HG02798 (cell line): ENCODE measurements around the gene DHRSX.
"Not testable (repeated sequence)": the region's sequence is repeated elsewhere in the genome, so short reads cannot be mapped to it uniquely, and the experiment has no call there.

Source experiments
- ATAC-seq: cut with Tn5 transposase; IDR thresholded peaks from one replicate; pipeline ENCODE4 v1.9.1; 2021; ENCODE audit warnings: mild to moderate bottlenecking; ENCODE audit not compliant: unreplicated experiment, poor library complexity

Gene DHRSX

DNA sequence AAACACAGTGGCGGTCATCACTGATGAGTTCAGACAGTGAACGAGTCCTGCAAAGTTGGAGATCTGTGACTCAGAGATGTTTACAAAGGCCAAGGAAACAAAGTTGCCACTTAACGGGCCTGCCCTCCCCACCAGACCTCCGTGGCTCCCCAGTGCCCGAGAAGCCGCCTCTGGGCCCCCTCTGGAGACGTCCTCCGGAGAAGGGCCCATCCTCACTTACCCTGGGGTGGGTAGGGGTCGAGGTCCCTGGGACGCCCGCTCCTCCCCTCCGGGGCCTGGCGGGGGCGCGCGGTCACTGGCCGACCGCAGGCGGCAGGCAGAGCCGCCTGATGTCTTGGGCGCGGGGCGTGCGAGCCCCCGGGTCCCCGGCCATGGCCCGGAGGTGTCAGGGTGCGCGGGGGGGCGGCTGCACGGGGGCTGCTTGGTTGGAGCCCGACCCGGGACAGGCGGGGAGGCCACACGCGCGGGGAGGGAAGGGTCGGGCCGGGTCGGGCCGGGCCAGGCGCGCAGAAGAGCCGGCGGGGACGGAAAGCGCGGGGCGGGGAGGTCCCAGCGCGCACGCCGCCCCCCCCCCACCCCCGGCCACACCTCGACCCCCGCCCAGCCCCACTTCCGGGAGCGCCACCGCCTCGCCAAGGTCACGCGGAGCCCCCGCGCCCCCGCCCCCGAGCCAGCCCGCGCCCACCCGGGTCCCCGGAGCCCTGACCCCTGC is 529 bp downstream of the DHRSX start:
- peak; percentile 43 for ATAC-seq

DNA sequence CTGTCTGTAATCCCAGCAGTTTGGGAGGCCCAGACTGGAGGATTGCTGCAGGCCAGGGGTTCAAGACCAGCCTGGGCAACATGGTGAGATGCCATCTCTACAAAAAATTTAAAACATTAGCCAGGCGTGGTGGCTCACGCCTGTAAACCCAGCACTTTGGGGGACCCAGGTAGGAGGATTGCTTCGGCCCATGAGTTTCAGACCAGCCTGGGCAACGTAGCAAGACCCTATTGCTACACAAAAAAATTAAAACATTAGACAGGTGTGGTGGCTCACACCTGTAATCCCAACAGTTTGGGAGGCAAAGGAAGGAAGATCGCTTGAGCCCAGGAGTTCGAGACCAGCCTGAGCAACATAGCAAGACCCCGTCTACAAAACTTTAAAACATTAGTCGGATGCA is 1.3 kb downstream of the DHRSX start:
- ATAC-seq, result no peak

DNA sequence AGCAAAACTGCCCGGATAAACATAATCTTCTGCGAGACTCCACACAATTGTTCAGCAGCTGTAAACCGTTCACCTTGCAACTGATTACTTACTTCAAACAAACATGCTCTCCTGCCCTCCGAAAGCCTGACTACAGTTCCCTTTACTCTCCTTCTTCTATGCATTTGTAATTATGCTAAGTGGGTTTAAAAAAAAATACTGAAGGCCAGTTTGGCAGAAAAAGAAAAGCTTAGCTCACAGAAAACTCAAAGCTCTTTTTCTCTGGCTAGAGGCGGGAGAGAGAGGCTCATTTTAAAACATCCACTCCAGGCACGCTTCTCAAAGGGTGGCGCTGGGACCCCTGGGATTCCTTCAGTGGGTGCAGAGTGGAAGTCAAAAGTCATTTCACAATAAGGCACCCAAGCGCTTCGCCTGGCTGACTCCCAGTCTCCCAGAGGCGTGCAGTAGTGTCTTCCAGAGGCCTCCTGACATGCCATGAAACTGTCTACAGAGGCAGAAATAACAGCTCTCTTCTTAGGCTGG is 1.9 kb downstream of the DHRSX start:
- no peak for ATAC-seq

DNA sequence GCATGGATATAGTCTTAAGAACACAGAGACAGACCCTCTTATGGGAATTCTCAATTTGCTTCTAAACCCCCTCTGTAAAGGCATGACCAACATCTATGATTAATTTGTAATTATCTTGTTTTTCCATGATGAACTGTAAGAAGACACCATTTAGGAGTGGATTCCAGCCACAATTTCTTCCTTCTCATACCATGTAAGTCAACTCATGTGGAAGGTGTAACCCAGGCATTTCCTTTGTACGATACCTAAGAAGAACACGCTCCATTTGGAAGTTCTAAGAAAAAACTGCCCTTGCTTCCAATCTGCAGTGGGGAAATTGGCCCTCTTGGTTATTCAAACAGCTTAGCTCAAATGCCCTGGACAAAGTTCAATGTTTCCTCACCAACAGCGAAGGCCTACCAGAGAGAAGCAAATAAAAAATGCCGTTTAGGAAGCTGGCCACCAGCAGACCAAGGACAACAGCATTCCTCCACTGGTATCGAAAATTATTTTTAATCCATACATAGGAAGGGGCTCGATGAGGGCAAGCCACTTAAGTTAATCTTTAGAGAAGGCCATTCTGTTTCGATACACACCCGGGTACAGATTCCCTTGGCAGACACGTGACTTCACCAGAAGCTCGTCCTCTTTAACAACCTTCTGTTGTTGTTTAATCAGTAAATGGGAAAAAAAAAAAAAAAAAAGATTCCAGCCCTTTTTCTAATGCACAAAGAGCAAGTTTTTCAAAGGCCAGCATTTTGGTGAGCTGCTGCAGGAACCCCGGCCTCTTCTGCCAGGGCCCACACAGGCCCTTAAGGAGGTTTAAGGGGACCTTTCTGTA is 2.6 kb downstream of the DHRSX start:
- no peak for ATAC-seq

DNA sequence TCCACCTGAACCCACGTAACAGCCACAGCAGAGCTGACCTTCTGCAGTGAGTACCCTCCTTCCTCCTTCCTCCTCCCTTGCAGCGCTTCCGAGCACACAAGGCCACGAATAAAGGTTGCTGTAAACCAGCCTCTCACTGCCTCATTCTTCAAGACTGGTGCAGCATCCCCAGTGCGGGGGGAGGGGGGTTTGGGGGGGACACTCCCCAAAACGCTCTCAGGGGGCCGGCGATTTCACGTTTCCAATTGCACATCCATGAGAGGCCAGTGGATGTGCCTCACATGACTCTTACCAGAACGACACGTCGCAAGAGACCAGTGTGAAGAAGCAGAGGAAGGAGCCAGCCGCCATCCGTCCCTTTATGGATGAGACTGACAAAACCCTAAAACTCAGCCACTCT is 5.2 kb downstream of the DHRSX start:
- ATAC-seq, result no peak

DNA sequence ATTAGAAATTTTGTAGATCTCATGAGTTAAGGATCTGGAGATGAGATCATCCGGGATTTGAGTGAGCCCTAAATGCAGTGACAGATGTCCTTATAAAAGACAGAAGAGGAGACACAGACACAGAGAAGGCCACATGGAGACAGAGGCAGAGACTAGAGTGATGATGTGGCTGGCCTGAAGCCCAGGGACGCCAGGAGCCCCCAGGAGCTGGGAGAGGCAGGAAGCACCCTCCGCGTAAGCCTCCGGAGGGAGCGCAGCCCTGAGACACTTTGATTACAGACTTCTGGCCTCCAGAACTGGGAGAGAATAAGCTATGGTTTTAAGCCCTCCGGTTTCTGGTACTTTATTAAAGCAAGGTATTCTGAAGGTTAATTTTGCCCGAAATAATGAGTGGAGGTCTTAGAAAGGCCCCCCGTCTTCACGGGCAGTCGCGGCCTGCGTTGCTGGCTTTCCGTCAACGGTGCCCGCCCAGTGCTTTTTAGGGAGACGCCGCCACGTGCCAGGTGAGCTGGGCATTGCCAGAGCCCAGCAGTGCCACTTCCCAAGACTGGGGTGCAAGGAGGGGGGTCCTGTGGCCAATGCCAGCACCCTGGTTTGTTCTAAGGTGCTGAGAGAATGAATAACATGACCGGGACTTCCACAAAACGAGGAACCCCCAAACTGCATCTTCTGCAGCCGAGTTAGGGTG is 8.1 kb downstream of the DHRSX start:
- no peak for ATAC-seq

DNA sequence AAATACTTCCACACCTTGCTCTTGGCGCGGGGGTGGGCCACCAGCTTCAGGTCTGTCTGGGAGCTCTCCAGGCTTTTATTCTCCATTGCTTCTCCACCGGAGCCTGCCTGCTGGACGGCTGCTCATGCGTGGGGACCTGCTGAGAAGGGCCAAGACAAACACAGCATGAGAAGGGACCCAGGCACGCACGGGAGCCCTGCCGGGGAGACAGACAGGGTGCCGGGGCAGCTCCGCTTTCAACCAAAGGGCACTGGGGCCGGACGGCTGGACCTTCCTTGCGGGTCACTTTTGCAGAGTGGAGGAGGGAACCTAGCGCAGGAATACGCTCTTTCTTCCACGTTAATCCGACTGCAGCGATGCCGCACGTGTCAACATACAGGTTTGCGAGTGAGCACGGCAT is 10.1 kb downstream of the DHRSX start:
- ATAC-seq, result no peak

DNA sequence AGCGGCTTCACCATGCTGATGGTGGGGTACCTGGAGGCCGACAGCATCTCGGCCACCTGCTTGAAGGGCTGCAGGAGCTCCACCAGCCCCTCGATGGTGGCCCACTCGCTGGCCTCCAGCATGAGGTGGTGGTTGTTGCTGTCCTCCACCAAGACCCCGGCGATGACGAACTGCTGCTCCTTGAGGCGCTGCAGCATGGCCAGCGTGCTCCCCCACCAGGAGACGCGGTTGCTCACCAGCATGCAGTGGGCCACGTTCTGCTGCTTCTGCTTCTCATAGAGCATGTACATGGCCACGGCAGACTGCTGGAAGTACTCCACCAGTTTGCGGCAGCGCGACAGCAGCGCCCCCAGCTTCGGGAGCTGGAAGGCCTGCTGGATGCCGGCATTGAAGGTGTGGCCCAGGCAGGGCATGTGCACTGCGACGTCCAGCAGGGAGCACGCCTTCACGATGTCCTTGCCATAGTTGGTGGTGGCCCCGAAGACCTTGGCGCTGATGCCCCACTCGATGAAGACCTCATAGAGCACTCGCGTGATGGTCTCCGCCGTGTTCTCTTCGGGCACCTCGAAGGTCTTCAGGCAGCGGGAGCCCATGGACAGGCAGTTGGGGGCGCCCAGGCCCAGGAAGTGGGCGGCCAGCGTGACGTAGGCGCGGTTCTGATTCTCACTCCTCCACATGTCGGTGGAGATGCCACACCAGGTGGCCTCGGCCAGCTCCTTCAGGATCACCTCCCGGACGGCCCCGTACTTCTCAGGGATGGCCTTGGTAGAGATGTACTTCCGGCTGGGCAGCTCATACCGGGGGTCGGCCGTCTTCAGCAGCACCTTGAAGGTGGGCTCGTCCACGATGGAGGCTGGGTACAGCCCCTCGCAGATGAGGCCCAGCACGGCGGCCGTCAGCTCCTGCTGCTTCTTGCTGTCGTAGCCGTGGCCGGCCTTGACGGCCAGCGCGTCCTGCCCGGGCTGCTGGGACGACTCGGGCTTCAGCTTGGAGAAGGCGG is 11.0 kb downstream of the DHRSX start:
- ATAC-seq, result no peak

DNA sequence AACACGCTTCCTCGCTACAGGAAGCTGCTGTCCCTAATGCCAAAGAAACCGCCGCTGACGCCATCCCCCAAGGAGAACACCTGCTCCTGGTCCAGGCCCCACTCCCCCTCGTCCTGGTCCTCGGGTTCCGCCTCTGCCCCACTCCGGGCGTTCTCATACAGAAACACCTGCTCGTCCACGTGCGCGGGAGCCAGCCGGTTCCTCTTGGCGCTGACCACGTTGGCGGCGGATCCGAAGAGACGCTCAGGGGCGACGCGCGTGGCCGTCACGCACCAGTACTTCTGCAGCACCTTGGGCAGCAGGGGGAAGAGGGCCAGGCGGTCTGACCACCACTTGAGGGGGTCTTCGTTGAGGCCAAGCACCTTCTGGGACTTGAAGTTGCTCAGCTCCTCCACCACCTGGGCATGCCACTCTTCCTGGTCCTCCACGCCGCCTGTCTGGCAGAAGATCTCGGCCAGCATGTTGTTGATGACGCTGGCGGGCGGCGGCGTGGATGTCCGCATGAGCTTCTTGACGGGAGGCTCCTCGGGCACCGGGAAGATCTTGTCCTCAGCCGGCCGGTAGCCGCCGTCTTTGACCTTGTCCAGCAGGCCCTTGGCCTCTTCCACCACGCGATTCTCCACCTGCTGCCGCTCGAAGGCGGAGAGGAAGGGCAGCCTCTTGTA is 12.0 kb downstream of the DHRSX start:
- ATAC-seq, result no peak

DNA sequence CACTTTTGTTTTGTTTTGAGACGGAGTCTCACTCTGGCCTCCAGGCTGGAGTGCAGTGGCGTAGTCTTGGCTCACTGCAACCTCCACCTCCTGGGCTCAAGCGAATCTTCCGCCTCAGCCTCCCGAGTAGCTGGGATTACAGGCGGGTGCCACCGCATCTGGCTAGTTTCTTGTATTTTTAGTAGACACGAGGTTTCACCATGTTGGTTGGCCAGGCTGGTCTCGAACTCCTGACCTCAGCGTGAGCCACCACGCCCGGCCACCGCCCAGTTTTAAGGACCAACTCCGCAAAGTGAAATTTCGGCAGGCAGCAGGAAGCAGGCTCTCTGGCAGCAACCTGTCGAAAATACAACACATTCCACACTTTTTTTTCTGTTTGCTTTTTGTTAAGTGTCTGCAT is 13.4 kb downstream of the DHRSX start:
- no peak for ATAC-seq

DNA sequence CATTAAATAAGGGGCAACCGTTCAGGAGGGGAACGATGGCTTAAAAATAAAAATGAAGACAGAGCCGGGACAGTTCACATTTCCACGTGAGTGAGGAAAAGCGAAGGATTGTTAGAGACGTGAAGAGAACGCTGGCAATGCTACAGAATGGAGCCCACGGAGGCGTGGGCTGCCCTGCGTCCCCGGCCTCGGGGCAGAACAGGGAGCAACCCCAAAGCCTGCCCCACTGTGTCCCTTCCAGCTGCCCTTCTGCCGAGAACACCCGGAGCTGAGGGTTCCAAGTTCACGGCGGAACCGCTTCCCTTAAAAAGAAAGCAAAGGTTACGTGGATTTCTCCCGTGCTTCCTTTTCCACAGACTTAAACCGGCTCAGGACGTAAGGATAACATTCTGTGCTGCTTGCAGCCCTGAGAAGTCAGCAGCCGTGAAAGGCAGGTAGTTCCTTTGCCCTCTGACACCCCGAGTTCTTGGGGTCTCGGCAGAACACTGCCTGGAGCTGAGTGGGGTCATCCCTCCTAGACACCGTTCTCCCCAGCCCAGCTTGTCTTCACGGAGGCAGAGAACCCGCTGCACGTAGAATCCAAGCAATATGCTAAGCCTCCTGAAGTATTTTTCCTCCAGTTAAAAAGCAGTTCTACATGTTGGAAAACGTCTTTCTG is 14.2 kb downstream of the DHRSX start:
- no peak for ATAC-seq

DNA sequence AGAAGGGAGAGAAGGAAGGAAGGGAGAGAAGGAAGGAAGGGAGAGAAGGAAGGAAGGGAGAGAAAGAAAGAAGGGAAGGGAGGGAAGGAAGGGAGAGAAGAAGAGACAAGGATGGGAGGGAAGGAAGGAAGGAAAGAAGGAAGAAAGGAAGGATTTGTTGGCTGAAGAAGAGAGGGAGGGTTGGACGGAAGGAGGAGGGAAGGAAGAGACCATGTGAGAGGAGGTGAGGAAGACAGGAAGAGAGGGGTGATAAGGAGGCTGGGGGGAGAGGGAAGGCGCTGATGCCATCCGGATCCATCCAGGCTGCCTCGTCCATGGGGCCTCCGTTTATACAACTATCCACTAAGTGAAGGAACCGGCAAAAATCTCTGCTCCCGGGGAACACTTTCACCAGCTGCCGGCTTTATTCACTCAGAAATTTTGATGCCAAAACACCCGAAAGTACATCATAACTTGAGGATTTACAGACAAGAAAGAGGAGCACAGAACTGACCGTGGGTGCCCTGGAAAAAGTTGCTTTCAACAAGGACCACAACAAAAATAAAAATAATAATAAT is 14.9 kb downstream of the DHRSX start:
- no peak for ATAC-seq

DNA sequence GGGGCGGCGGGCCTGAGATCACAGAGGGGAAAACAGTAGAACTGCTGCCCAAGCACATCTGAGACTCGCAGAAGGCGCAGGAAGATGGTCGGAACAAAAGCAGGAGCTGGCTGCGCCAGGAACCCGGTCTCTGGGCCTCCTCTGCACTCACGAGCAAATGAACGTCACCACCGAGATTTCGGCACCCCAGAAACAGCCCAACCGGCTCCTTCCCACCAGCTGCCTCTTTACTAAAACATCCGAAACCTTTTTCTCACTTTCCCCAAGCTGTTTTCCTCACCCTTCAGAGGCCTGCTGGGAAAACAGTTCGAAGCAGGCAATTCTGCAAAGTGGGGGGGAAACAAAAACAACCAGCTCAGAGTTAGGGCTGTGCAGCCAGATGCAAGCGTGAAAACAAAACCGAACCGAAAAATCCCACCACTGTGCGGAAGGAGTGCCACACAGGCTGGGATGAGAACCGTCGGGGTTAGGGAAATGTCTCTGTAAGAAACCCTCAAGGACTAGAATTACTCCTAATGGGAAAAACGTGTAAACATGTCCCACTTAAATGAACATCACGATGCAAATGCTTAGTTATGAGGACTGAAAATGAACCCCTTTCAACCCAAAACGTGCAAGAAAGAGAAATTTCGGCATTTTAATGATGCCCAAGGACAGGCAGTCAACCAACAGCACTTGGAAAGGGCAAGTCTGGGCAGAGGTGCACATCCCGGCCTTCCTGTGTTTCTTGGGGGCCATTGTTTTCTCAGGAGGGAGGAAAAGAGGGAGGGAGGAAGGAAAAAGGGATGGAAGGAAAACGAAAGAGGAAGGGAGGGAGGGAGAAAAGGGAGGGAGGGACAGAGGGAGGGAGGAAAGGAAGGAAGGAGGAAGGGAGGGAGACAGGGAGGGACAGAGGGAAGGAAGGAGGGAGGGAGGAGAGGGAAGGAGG is 15.8 kb downstream of the DHRSX start:
- ATAC-seq, result no peak

DNA sequence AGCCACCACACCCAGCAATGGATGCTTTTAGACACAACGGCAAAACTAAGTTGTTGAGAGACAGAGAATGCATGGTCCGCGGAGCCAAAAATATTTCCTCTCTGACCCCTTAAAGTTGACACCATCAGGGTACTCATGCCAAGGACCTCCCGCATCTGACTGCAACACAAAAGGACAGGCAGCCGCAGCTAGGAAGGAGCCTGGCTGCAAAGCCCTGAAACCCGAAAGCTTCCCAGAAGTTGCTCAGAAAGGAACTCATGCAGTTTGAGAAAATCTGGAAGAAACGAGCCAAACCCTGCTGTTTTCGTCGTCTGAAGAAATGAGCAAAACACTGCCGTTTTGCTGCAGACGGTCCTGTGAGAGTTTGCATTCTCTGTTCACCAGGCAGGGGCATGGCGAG is 16.5 kb downstream of the DHRSX start:
- ATAC-seq, result no peak

DNA sequence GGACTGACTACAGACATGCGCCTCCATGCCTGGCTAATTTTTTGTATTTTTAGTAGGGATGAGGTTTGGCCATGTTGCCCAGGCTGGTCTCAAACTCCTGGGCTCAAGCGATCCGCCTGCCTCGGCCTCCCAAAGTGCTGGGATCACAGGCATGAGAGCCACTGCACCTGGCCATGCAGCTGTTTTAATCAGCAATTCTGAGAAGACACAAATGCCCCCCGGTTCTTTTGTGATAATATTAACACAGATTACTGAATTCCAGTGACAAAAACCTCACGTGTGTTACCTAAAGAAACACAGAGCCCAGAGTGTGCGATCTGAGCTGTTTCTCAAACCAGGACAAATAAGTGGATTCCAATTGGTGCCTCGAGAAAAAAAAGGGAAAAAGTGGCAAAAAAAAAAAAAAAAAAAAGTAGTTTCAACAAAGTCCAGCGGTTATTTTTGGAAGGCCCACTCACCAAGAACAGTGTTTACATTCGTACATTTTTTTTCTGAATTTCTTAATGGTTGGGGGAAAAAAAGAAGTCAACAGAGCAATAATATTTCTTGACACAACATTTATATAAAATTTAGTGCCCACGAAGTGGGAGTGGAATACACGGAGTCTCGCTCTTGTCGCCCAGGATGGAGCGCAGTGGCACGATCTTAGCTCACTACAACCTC is 17.2 kb downstream of the DHRSX start:
- no peak for ATAC-seq

DNA sequence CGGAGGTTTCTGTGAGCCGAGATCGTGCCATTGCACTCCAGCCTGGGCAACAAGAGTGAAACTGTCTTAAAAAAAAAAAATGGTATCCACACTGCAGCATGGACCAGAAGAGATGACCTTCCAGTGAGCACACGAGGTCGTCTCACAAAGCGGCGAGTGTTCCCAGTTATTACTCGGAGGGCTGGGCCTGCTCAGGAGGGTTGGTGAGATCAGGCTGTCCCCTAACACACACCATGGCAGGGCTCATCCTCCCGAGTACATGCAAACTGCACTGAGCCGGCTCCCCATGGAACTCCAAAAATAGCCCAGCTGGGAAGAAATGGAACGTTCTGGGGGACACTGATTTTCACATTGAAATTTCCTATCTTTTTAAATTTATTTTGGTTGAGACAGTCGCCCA is 19.2 kb downstream of the DHRSX start:
- not testable (repeated sequence) for ATAC-seq

DNA sequence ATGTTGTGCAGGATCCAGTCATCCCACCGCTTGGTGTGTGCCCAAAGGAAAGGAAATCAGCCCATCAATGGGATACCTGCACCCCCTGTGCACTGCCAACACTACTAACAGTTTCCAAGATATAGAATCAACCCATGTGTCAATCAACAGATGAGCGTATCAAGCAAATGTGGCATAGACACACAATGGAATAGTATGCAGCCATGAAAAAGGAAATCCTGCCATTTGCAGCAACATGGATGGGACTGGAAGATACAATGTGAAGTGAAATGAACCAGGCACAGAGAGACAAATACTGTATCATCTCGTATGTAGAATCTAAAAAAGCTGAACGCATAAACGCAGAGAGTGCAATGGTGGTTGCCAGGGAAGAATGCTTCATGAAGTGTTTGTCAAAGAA is 20.8 kb downstream of the DHRSX start:
- not testable (repeated sequence) for ATAC-seq
